ENCODE results near the gene SLC39A11. TPM values are rescaled to one million over a fixed set of nuclear protein-coding genes. Genes with fewer than 3 reads are reported as not detected.

The SLC39A11 gene
- total RNA-seq, 1 experiment from 2014 or later = 46.4 TPM

GRCh38 chr17:73011016-73011486, 81.4 kb downstream of the SLC39A11 start:
- CTCF ChIA-PET = interaction anchor here (1.6 kb wide), 1 partner anchor 25 kb away, joined by 4 read pairs; no protein-coding TSS in a partner anchor
- RAD21 ChIA-PET (ENCODE audit: low non-redundant PET in 1 of 2, low total read pairs in 2 of 2, uncharacterized antibody in 2 of 2, unreplicated experiment in 2 of 2) = no interaction called here
- no peaks in the 10 kb centered on the region for H4K20me1 ChIP-seq (ENCODE audit: insufficient read depth)
- H3K4me1 ChIP-seq (ENCODE audit: control insufficient read depth in 1 of 2, insufficient read depth in 2 of 2, low read length in 2 of 2) = peaks cover 13 to 19% of the 10 kb centered on the region in 2 experiments
- TF ChIP-seq FOSL1 (IDR thresholded peaks at IDR 0.05; ENCODE audit: low read depth) (no peak), CEBPB (IDR thresholded peaks at IDR 0.05; ENCODE audit: low read depth) (no peak), ATF3 (IDR thresholded peaks at IDR 0.05) (no peak), MAX (IDR thresholded peaks at IDR 0.05) (no peak), EZH2phosphoT487 (IDR thresholded peaks at IDR 0.05; ENCODE audit: borderline replicate concordance) (no peak), RAD21 (IDR thresholded peaks at IDR 0.05; ENCODE audit: low read depth) (no peak), CTCF (IDR thresholded peaks at IDR 0.05 in 2 of 3, conservative IDR thresholded peaks at IDR 0.05 in 1 of 3; ENCODE audit: borderline replicate concordance in 1 of 3, insufficient read depth in 1 of 3, low read depth in 2 of 3, low read length in 2 of 3) (no peak), EZH2 (IDR thresholded peaks at IDR 0.05) (no peak), SP1 (IDR thresholded peaks at IDR 0.05; ENCODE audit: low read depth) (no peak), ZFX (IDR thresholded peaks at IDR 0.05) (no peak), SRF (IDR thresholded peaks at IDR 0.05; ENCODE audit: low read depth) (no peak), SIN3A (IDR thresholded peaks at IDR 0.05; ENCODE audit: low read depth) (no peak), ELF1 (IDR thresholded peaks at IDR 0.05; ENCODE audit: borderline replicate concordance, low read depth) (no peak), REST (IDR thresholded peaks at IDR 0.05; ENCODE audit: low read depth) (no peak), YY1 (IDR thresholded peaks at IDR 0.05; ENCODE audit: extremely low read depth, insufficient replicate concordance, low read depth, low read length) (no peak), ZBTB33 (IDR thresholded peaks at IDR 0.05; ENCODE audit: extremely low read depth, insufficient replicate concordance, low read length) (no peak), CBX3 (IDR thresholded peaks at IDR 0.05; ENCODE audit: low read depth) (no peak), POLR2AphosphoS5 (IDR thresholded peaks at IDR 0.05; ENCODE audit: low read depth, low read length) (no peak)
- no peak overlapping the region for H2AFZ ChIP-seq (ENCODE audit: low read depth, low read length, poor library complexity, severe bottlenecking)
- no peak overlapping the region for H3K4me3 ChIP-seq (replicated peaks in 1 of 2; ENCODE audit: low read depth in 1 of 2, low read length in 2 of 2)
- BruUV-seq (replicated peaks) = no TSS peak
- no peak overlapping the region for H3K9ac ChIP-seq (ENCODE audit: low read length)
- ATAC-seq = no peak
- H3K27ac ChIP-seq (ENCODE audit: low read depth, low read length) = no peak overlapping the region
- intact Hi-C loops (cut with micrococcal nuclease) = loop anchor here (5.0 kb wide), 1 partner anchor 81 kb away; the partner anchor contains the start of gene SLC39A11
- H3K9me2 ChIP-seq (ENCODE audit: insufficient read depth) = no peaks in the 10 kb centered on the region
- DNase-seq (ENCODE audit: low read depth, low spot score) = no peak
- no peaks in the 10 kb centered on the region for H3K36me3 ChIP-seq (ENCODE audit: control insufficient read depth in 1 of 2, insufficient read depth in 2 of 2, low read length in 2 of 2)
- POLR2A ChIA-PET = no interaction called here
- H3K4me2 ChIP-seq (ENCODE audit: low read length) = no peak overlapping the region
- no peaks in the 10 kb centered on the region for H3K79me2 ChIP-seq (ENCODE audit: insufficient read depth, low read length)
- H3K9me3 ChIP-seq (ENCODE audit: control insufficient read depth in 1 of 2, insufficient read depth in 1 of 2, low read depth in 1 of 2, low read length in 2 of 2) = no peaks in the 10 kb centered on the region
- no peaks in the 10 kb centered on the region for H3K27me3 ChIP-seq (ENCODE audit: insufficient read depth, low read length)
